T-helper 1 cell treated with Interleukin-12 subunit alpha and Interleukin-12 subunit beta and Interleukin-4 antibody, amounts not matched to agents 30 ng/mL and 1 ng/mL, for 36 hours (primary cell): ENCODE measurements around the gene C18orf54. TPM values are rescaled to one million over a fixed set of nuclear protein-coding genes. Genes with fewer than 3 reads are reported as not detected.
"Not testable (repeated sequence)": the region's sequence is repeated elsewhere in the genome, so short reads cannot be mapped to it uniquely, and the experiment has no call there.

Experiments
- intact Hi-C: fragments of 100-400 bp; cut with micrococcal nuclease; formaldehyde crosslinking; loops from one replicate; pipeline ENCODE4 v1.15.1; 2024
- total RNA-seq: library from RNA; stranded (reverse); gene quantifications from 2 replicates; pipeline ENCODE4 v1.2.3, GENCODE V29; 2022

Gene C18orf54
- total RNA-seq, 1 donor from 2014 or later: 10.5 TPM

GRCh38 chr18:54386800-54387495 lies 29.2 kb downstream of the C18orf54 start:
- intact Hi-C loops: not testable (repeated sequence)

- intact Hi-C loops: loop anchor here (1.0 kb wide), 1 partner anchor 163 kb away; the partner anchor contains the start of gene MBD2
Measured at GRCh38 chr18:54387631-54388030, 29.9 kb downstream of the C18orf54 start.

- intact Hi-C loops: loop anchor here (1.0 kb wide), 1 partner anchor 164 kb away; the partner anchor contains the start of gene MBD2
Measured at GRCh38 chr18:54388203-54389142, 30.8 kb downstream of the C18orf54 start.

GRCh38 chr18:54389143-54389505 lies 31.4 kb downstream of the C18orf54 start:
- intact Hi-C loops: no loop called here

- intact Hi-C loops: loop anchor here (2.0 to 10.0 kb wide), 2 partner anchors 254 to 556 kb away; no protein-coding TSS in a partner anchor
Measured at GRCh38 chr18:54390838-54391237, 33.1 kb downstream of the C18orf54 start.

- intact Hi-C loops: loop anchor here (1.0 to 10.0 kb wide), 8 partner anchors 35 to 591 kb away; partner anchors contain the start of genes C18orf54 and STARD6
Measured at GRCh38 chr18:54392543-54393023, 34.9 kb downstream of the C18orf54 start.

GRCh38 chr18:54393648-54394294 lies 36.1 kb downstream of the C18orf54 start:
- intact Hi-C loops: loop anchor here (2.0 to 10.0 kb wide), 3 partner anchors 165 to 285 kb away; no protein-coding TSS in a partner anchor

GRCh38 chr18:54396760-54397159 lies 39.1 kb downstream of the C18orf54 start:
- intact Hi-C loops: loop anchor here (10.0 kb wide), 1 partner anchor 248 kb away; no protein-coding TSS in a partner anchor

- intact Hi-C loops: no loop called here
Measured at GRCh38 chr18:54405290-54405689, 47.6 kb downstream of the C18orf54 start.

- intact Hi-C loops: no loop called here
Measured at GRCh38 chr18:54411781-54412180, 54.1 kb downstream of the C18orf54 start.

GRCh38 chr18:54415086-54415485 lies 57.4 kb downstream of the C18orf54 start:
- intact Hi-C loops: no loop called here

GRCh38 chr18:54416436-54416835 lies 58.7 kb downstream of the C18orf54 start:
- intact Hi-C loops: no loop called here

GRCh38 chr18:54423831-54424230 lies 66.1 kb downstream of the C18orf54 start:
- intact Hi-C loops: no loop called here

- intact Hi-C loops: no loop called here
Measured at GRCh38 chr18:54426085-54426665, 68.5 kb downstream of the C18orf54 start.

Other genes starting within 250 kb of the C18orf54 start
- 140 and 164 TPM in 2 replicates for gene MBD2, start 133.2 kb upstream of the C18orf54 start, total RNA-seq
- gene POLI, start 88.4 kb upstream of the C18orf54 start, total RNA-seq: 18.0 and 21.0 TPM in 2 replicates
- 0.27 TPM in 1 of 2 replicates, not detected in the other for gene STARD6, start within 50 bp of the C18orf54 start, total RNA-seq
- not detected in 2 replicates for gene DYNAP, start 233.3 kb downstream of the C18orf54 start, total RNA-seq